ENCODE measurements around the gene ARHGAP19. TPM values are rescaled to one million over a fixed set of nuclear protein-coding genes. Genes with fewer than 3 reads are reported as not detected.
A peak's percentile ranks its signal among the peaks of the same experiment; 100 is the strongest.

ARHGAP19 gene
- total RNA-seq, 1 donor from 2014 or later, result 11.7 TPM

GRCh38 chr10:97229322-97230015 lies 63.0 kb downstream of the ARHGAP19 start:
- DNase-seq (ENCODE audit: low read depth in 2 of 2), result no peak

GRCh38 chr10:97228775-97229157 lies 63.7 kb downstream of the ARHGAP19 start:
- DNase-seq (ENCODE audit: low read depth in 2 of 2), result no peak

- no peak for DNase-seq (ENCODE audit: low read depth in 2 of 2)
These were observed 64.2 kb downstream of the ARHGAP19 start for GRCh38 chr10:97228130-97228774.

- no peak for DNase-seq (ENCODE audit: low read depth in 2 of 2)
These were observed 66.0 kb downstream of the ARHGAP19 start for GRCh38 chr10:97226398-97226797.

- no peak for DNase-seq (ENCODE audit: low read depth in 2 of 2)
These were observed 67.7 kb downstream of the ARHGAP19 start for GRCh38 chr10:97224483-97225435.

- DNase-seq (ENCODE audit: low read depth in 2 of 2), result peak in 1 of 2 donors; percentile 3
These were observed 70.0 kb downstream of the ARHGAP19 start for GRCh38 chr10:97222326-97222961.

GRCh38 chr10:97220355-97220754 lies 72.1 kb downstream of the ARHGAP19 start:
- no peak for DNase-seq (ENCODE audit: low read depth in 2 of 2)

GRCh38 chr10:97217299-97217698 lies 75.1 kb downstream of the ARHGAP19 start:
- DNase-seq (ENCODE audit: low read depth in 2 of 2), result peak in 1 of 2 donors; percentile 12

GRCh38 chr10:97215619-97216260 lies 76.7 kb downstream of the ARHGAP19 start:
- DNase-seq (ENCODE audit: low read depth in 2 of 2), result no peak

- DNase-seq (ENCODE audit: low read depth in 2 of 2), result no peak
These were observed 79.0 kb downstream of the ARHGAP19 start for GRCh38 chr10:97213431-97213830.

- no peak for DNase-seq (ENCODE audit: low read depth in 2 of 2)
These were observed 81.2 kb downstream of the ARHGAP19 start for GRCh38 chr10:97211229-97211628.

GRCh38 chr10:97210543-97210960 lies 81.9 kb downstream of the ARHGAP19 start:
- DNase-seq (ENCODE audit: low read depth in 2 of 2), result peak; percentile 48 to 73

- no peak for DNase-seq (ENCODE audit: low read depth in 2 of 2)
These were observed 84.6 kb downstream of the ARHGAP19 start for GRCh38 chr10:97207756-97208346.

- DNase-seq (ENCODE audit: low read depth in 2 of 2), result no peak
These were observed 85.3 kb downstream of the ARHGAP19 start for GRCh38 chr10:97207131-97207530.

GRCh38 chr10:97204826-97205679 lies 87.4 kb downstream of the ARHGAP19 start:
- no peak for DNase-seq (ENCODE audit: low read depth in 2 of 2)

GRCh38 chr10:97203220-97203619 lies 89.2 kb downstream of the ARHGAP19 start:
- DNase-seq (ENCODE audit: low read depth in 2 of 2), result no peak

GRCh38 chr10:97200616-97201015 lies 91.8 kb downstream of the ARHGAP19 start:
- no peak for DNase-seq (ENCODE audit: low read depth in 2 of 2)

GRCh38 chr10:97199152-97199551 lies 93.3 kb downstream of the ARHGAP19 start:
- DNase-seq (ENCODE audit: low read depth in 2 of 2), result no peak

- no peak for DNase-seq (ENCODE audit: low read depth in 2 of 2)
These were observed 95.4 kb downstream of the ARHGAP19 start for GRCh38 chr10:97197030-97197500.
